ENCODE results near the gene APOLD1.
A peak's percentile ranks its signal among the peaks of the same experiment; 100 is the strongest.
"Not testable (repeated sequence)": the region's sequence is repeated elsewhere in the genome, so short reads cannot be mapped to it uniquely, and the experiment has no call there.

Gene APOLD1

GRCh38 chr12:12786706-12787601, 1.5 kb downstream of the APOLD1 start:
- peak; percentile 93 for DNase-seq (ENCODE audit: low spot score)

- no peak for DNase-seq (ENCODE audit: low spot score)
These were observed 2.7 kb downstream of the APOLD1 start for GRCh38 chr12:12788131-12788530.

DNA sequence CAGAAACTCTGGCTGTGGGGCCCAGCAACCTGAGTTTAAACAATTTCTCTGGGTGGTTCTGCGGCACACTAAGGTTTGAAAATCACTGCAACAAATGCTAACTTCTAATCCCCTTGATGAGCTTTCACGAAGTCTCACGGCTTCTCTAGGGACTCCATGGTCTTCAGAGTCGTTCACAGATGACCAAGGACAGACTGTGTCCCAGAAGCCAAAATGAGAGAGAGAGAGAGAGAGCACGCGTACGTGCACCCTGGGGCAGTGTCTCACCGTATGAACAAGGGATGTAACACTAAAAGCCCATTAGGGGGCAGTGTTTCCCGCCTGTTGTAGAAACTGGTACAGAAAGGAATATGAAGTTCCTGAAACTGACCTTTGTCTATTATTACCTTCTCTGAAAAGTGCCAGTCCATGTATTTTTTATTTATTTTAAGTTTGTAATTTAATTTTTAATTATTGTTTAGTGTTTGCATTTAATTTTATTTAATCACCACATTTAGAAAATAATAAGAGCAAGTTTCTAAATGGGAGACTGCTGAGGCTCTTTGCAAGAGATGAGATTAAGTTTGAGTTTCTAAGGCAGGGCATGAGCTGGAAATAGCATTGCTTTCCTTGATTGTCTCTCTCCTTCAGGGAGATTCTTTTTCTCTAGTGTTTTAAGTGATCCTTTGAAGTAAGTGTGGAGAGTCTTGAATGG, 3.4 kb downstream of the APOLD1 start:
- peak; percentile 90 for DNase-seq (ENCODE audit: low spot score)

DNA sequence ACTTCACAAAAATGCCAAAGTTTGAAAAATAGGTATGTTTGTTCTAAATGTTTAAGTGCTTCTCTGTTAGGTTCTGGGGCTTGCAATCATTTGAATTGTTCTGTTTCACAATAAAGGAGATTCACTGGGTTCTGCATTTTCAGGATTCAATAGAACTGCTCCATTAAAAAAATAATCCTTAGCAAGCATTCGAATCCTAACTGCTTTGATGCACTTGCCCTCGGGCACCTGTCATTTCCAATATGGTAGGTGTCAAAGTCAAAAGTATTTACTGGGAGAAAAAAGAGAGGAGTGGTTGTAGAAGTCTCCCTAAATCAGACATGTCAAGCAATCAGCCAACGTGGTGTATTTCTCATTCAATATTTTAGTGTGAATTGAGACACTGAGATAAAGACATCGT, 5.5 kb downstream of the APOLD1 start:
- DNase-seq (ENCODE audit: low spot score) = no peak

DNA sequence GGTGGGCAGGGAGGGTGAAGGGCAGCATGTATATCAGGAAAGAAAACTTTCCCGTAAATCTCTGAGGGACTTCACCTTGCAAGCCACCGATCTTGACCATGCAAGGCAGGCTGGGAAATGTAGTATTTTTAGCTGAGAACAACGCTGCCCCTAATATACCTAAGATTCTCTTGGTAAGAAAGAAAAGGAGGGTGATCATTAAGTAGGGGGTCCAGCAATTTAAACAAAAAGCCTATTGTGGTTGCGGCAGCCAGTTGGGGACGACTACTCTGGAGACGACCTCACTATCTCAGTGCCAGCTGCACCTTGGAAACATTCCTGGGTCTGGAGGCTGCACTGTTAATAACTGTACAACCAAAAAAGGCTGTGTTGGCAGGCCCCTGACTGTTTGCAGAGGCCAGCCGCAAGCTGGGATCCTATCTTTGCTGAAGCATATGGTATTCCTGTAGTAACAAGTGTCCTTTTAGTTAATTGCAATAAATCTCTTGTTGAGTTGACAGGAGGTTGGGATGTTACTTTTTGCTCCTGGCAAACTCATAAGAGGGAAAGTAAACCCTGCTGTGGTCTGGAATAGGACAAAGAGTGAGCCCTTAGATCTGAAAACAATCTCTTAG, 6.4 kb downstream of the APOLD1 start:
- no peak for DNase-seq (ENCODE audit: low spot score)

DNA sequence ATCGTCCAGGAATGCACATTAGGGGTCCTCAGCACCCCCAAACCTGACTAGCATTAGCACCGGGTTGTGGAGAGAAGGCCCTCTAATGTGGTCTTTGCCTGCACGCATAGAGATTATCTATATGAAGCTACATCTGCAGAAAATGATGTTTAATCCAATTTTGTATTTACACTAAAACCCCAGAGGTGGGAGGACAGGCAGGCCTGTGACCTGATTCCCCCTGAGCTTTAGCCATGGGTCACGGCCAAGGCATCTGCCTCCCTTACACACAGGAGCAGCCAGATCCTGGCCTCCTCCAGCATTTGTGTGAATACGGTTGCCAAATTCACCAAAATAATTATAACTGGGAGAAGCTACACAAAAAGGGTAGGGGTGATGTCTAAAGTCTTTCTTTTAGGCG, 7.0 kb downstream of the APOLD1 start:
- no peak for DNase-seq (ENCODE audit: low spot score)

DNA sequence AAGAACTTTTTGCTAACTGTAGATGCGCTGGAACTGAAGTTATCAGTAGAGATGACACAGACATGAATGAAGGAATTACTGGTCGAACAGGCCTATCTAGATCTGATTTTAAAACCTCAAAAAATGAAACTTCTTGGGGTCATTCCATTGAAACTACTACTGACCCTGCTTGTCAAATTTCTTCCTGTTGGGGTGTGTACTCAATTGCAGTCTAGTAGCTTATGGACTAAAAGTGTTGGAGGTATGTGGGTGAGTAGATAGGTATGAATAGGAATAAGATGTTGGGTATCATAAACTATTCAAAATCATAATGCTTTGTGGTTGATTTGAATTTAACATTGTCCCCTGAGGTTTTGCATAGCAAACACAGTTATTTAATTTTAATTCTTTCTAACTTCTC, 9.2 kb downstream of the APOLD1 start:
- DNase-seq (ENCODE audit: low spot score) = no peak

DNA sequence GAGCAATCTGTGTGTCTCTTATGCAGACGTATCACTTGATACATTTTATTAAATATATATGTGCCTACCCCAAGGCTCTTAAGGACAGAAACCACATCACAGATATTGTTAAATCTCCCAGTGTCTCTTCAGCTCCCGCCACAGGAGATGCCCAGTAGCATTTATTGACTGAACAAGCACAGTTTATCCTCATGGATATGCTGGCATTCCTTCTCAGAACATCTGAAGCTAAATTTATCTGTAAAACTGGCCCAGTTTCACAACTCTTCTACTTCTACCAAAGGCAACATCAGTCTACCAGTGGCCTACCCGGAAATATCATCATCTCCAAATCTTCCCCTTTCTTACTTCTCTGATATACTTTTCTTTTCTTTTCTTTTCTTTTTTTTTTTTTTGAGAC, 10.7 kb downstream of the APOLD1 start:
- no peak for DNase-seq (ENCODE audit: low spot score)

DNA sequence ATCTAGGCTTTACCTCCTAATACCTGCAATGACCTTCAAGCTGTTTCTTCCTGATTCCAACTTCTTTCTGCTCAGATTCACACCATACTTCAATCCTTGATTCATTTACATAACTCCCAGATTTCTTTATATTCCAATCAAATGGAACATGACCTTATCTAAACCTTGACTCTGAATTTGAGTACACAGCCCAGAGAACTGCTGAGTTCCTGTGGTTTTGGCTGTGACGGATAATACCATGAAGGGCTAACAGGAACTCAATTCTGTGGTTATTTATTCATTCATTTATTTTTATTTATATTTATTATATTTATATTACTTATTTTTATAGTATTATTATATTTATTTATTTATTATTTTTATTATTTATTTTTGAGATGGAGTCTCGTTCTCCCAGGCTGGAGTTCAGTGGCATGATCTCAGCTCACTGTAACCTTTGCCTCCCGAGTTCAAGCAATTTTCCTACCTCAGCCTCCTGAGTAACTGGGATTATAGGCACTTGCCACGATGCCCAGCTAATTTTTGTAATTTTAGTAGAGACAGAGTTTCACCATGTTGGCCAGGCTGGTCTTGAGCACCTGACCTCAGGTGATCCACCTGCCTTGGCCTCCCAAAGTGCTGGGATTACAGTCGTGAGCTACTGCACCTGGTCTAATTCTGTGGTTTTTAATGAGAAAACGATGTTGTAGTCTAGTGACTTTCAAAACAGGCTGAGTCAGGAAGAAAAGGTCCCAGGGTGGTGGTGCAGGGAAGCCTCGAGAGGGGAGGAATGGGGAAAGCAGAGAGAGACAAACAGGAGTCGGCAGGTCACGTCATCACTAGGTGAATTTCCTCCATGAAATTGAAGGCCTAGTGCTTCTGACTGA, 11.7 kb downstream of the APOLD1 start:
- no peak for DNase-seq (ENCODE audit: low spot score)

DNA sequence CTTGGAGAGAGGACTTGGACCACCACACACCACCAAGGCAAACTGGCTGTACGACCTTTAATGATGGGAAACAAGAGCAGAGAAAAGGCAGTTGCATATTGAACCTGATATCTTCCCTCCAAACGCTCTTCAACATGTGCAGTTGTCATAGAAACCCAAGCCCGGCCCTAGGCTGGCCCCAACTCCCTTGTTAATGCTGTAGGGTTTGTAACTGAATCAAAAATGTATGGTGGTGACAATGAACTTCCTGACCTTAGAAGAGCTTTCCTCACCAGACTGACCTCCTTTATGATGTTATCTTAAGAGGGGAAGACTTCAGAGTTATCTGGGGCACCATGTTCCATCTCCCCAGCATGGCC, 12.3 kb downstream of the APOLD1 start:
- DNase-seq (ENCODE audit: low spot score) = no peak

DNA sequence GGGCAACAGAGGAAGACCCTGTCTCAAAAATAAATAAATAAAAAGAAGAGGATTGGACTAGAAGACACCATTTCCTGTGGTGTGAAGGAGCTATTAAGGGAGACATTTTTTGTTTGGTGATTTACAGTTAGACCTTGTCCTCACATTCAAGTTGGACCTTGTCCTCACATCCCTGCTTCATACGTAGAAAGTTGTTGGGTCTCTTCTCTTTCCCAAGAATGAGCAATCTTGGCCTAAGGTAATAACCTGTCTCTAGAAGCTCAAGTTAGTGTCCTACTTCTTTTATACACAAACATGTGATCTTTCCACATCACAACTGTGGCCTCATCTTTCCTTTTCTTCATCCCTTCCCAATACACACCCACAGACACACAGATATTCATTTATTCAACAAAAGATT, 13.0 kb downstream of the APOLD1 start:
- DNase-seq (ENCODE audit: low spot score) = no peak

DNA sequence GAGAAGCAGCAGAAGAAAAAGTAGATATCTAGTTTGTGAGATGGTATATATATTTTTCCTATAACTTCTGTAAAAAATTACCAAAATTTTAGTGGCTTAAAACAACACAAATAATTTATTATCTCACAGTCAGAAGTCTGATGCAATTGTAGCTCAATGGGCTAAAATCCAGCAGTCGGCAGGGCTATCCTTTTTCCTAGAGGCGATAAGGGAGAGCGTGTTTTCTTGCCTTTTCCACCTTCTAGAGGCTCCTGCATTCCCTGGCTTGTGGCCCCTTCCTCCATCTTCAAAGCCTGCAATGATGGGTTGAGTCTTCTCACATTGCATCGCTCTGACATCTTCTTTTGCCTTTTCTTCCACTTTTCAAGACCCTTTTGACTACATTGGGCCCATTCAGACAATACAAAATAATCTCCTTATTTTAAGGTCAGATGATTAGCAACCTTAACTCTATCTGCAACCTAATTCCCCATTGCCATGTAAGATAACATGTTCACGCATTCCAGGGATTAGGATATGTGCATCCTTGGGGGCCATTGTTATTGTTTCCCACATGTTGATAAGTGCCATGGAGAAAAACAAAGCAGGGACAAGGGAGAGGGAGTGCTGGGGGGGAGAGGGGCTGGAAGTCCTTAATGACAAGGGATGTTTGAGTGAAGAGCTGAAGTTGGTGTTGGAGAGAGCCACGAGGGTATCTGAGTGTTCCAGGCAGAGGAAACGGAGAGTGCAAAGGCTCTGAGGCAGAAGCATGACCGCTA, 13.9 kb downstream of the APOLD1 start:
- no peak for DNase-seq (ENCODE audit: low spot score)

DNA sequence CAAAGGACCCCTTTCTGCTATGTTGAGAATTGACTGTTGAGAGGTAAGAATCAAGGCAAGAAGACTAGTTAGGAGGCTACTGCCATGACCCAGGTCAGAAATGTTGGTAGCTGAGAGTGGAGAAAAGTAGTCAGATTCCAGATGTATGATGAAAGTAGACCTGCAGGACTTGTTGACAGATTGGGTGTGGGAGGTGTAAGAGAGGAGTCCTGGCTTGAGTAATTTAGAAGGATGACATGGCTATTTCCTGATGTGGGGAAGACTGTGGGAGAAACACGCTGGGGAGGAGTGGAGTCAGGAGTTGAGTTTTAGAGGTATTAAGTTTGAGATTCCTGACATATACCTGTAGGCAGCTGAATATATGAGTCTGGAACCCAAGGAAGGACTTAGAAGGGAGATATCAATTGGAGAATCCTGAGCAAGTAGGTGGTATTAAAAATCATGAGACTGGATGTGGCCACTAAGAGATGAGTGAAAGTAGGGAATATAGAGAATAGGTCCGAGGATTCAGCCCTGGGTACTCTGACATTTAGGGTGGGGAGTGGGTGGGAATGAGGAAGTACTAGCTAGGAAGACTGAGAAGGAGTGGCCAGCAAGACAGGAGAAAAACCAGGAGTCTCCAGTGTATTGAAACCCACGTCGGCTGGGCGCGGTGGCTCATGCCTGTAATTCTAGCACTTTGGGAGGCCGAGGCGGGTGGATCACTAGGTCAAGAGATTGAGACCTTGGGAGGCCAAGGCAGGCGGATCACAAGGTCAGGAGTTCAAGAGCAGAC, 15.1 kb downstream of the APOLD1 start:
- peak; percentile 74 for DNase-seq (ENCODE audit: low spot score)

GRCh38 chr12:12801656-12802055, 16.2 kb downstream of the APOLD1 start:
- not testable (repeated sequence) for DNase-seq (ENCODE audit: low spot score)

GRCh38 chr12:12803186-12803585, 17.7 kb downstream of the APOLD1 start:
- DNase-seq (ENCODE audit: low spot score) = peak; percentile 99

GRCh38 chr12:12804011-12804410, 18.6 kb downstream of the APOLD1 start:
- DNase-seq (ENCODE audit: low spot score) = peak; percentile 89

DNA sequence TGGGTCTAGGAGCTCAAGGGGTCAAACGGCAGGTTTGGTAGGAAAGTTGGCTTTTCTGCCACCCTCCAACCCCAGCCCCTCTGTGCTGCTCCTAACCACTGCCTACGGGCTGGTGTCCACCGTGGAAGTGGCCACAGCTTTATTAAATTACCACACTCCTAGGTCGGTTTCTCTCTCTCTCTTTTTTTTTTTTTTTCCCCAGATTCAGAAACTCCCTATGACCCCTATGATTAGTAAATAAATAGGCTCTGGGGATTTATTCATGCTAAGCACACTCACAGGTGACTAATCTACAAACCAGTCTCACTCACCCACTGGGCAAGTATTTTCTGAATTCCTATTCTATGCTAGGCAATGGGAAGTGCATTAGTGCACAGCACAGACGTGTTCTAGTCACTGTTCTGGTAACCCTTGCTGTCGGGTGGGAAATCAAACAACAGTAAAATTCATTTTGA, 19.0 kb downstream of the APOLD1 start:
- peak; percentile 85 for DNase-seq (ENCODE audit: low spot score)

DNA sequence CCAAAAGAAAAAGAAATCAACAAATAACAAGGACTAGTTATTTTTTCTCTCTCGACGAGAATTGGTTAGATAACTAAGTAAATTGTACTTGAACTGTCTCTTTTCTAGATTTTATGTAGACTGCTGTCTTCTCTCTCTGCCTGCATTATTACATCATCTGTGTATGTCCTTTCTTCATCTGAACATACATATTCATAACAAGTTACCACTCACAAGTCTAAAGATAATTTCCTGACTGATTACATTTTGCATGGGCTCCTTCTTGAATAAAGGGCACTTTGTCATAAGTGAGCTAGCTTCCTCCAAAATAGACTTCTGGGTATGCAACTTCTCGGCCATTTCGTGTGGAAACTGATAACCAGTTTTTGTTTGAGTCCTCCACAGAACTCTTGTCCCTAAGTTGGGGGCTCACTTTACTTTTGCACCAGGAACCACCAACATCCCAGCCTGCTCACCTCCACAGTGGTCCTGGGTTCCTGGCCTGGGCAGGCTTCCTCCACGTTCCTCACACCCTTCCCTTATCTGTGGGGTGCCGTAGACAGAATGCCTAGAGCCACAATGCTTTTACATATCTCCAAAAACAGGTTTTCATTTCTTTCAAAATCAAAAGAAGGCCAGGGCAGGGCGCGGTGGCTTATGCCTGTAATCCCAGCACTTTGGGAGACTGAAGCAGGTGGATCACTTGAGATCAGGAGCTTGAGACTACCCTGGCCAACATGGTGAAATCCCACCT, 21.5 kb downstream of the APOLD1 start:
- no peak for DNase-seq (ENCODE audit: low spot score)

DNA sequence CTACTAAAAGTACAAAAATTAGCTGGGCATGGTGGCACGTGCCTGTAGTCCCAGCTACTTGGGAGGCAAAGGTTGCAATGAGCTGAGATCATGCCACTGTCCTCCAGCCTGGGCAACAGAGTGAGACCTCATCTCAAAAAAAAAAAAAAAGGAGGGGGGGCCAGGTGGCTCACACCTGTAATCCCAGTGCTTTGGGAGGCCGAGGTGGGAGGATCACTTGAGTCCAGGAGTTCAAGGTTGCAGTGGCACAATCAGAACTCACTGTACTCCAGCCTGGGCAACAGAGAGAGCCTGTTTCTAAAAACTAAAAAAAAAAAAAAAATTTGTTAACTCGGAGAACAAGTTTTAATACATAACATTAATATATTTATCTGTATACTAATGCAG, 22.1 kb downstream of the APOLD1 start:
- not testable (repeated sequence) for DNase-seq (ENCODE audit: low spot score)
